ENCODE results near the gene RHOXF2B.
"Not testable (repeated sequence)": the region's sequence is repeated elsewhere in the genome, so short reads cannot be mapped to it uniquely, and the experiment has no call there.

GRCh38 chrX:120066169-120066568 lies 11.3 kb downstream of the RHOXF2B start:
- TF ChIP-seq POLR2A, CTCF (IDR thresholded peaks at IDR 0.05): not testable (repeated sequence)

All from right lobe of liver (tissue), 4 donors.